Testis (tissue), 2 donors: ENCODE measurements around the gene MEGF10.

Experiments
- CTCF ChIP-seq, 3 experiments: fragments of 450-650 bp in 2 of 3; fragments of 200-600 bp in 1 of 3; sonication (generic) in 1 of 3; IDR thresholded peaks; one replicate each; pipeline ENCODE4 v1.5.1; 2016 to 2019; ENCODE audit warnings: antibody characterized with exemption in 3 of 3, mild to moderate bottlenecking in 2 of 3, moderate library complexity in 1 of 3
- POLR2A ChIP-seq: fragments of 450-650 bp; IDR thresholded peaks from one replicate; pipeline ENCODE4 v1.6.1; 2017; ENCODE audit warnings: antibody characterized with exemption, mild to moderate bottlenecking, moderate library complexity

GRCh38 chr5:127343313-127343712 lies 52.7 kb downstream of the MEGF10 start:
- no peak for TF ChIP-seq CTCF (IDR thresholded peaks at IDR 0.05)
- no peak for TF ChIP-seq POLR2A
